Breast epithelium (tissue), 3 donors: ENCODE results near the gene CDC20.

Experiments used
- POLR2A ChIP-seq: fragments of 450-650 bp; IDR thresholded peaks from one replicate; pipeline ENCODE4 v1.6.1; 2016; ENCODE audit warnings: antibody characterized with exemption, mild to moderate bottlenecking, moderate library complexity
- TF ChIP-seq, protein P1 (sequence below), 3 donors: fragments of 450-650 bp; IDR thresholded peaks; one replicate each; pipeline ENCODE4 v1.5.1; 2016 to 2017; ENCODE audit warnings: antibody characterized with exemption in 3 of 3, mild to moderate bottlenecking in 3 of 3, moderate library complexity in 3 of 3

DNA sequence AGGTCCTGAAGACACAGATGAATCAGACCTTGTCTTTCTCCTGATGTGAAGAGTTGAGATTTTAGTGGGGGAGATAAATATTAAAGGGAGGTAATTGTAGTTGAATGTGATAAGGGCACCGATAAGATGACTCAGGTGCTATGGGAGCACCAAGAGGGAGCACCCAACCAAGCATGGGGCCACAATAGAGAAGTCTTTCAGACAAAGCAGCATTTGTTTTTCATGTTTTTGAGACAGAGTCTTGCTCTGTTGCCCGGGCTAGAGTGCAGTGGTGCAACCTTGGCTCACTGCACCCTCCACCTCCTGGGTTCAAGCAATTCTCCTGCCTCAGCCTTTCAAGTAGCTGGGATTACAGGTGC is 47.1 kb downstream of the CDC20 start:
- TF ChIP-seq, protein P1, sequence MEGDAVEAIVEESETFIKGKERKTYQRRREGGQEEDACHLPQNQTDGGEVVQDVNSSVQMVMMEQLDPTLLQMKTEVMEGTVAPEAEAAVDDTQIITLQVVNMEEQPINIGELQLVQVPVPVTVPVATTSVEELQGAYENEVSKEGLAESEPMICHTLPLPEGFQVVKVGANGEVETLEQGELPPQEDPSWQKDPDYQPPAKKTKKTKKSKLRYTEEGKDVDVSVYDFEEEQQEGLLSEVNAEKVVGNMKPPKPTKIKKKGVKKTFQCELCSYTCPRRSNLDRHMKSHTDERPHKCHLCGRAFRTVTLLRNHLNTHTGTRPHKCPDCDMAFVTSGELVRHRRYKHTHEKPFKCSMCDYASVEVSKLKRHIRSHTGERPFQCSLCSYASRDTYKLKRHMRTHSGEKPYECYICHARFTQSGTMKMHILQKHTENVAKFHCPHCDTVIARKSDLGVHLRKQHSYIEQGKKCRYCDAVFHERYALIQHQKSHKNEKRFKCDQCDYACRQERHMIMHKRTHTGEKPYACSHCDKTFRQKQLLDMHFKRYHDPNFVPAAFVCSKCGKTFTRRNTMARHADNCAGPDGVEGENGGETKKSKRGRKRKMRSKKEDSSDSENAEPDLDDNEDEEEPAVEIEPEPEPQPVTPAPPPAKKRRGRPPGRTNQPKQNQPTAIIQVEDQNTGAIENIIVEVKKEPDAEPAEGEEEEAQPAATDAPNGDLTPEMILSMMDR (IDR thresholded peaks at IDR 0.05): no peak
- no peak for TF ChIP-seq POLR2A
